GM18505 (cell line): Measurements from ENCODE around the gene SYNCRIP.
"Not testable (repeated sequence)": the region's sequence is repeated elsewhere in the genome, so short reads cannot be mapped to it uniquely, and the experiment has no call there.

Source experiments
- ATAC-seq: cut with Tn5 transposase; IDR thresholded peaks from one replicate; pipeline ENCODE4 v1.9.1; 2021; ENCODE audit not compliant: unreplicated experiment
- POLR2A ChIP-seq: IDR thresholded peaks from 4 replicates; pipeline ENCODE4 v1.6.1; 2011; ENCODE audit warnings: borderline replicate concordance; ENCODE audit not compliant: insufficient read depth, insufficient read length; ENCODE audit errors: extremely low read depth

Gene SYNCRIP

DNA sequence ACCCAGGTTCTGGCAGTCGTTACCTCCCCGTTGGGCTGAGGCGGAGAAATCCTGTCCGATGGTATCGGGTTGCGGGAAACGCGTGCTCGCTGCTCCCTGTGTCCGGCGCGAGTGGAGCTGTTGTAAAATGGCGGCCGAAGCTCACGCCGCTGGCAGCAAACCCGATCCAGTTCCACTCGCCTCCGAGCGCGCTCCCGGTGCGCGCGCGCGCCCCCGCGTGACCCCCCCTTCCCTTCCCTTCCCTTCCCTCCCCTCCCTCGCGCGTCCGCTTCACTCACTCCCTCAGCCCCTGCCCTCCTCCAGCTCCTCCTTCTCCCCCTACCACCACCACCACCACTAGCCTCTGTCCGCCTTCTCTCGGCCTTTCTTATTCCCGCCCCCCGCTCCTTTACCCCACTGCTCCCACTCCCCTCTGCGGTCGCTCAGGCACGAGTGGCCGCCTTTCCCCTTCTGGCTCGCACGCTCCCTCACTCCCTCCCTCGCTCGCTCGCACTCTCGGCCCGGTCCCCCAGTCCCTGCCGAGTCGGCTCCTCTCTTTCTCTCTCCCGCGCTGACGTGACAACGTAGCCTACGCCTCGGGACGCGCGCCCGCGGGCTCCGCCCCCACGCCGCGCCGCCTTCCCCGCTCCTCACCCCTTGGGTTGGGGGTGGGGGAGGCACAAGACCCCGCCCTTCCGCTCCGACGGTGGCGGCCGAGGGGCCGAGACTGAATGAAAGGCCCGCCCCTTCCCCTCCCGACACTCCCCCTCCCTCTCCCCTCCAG, at the start of gene SYNCRIP:
SYNCRIP (minus strand) TSS at position 113 of the 763 bp plus-strand sequence. CDS start 1,447 bp downstream, outside the sequence.
- ATAC-seq: peak; percentile 70
- peak; percentile 86 for TF ChIP-seq POLR2A

DNA sequence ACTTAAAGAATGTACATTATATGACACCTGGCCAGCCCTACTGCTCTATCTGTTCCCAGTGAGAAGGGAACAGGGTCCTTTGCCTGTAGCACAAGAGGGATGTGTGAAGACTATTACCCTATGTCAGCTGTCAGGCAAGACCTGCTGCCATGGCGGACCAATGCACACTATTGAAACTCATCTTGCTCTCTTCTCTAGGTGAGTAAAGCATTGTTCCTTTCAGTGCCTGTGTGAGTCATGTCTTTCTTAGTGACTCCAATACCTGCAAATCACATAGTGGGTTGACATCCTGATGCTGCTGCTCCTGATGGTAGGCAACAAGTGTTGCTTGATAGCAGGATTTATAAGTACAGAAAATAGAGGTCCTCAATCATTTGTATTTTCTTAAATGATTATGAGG, 48.8 kb upstream of the SYNCRIP start:
- no peak for TF ChIP-seq POLR2A
- no peak for ATAC-seq

DNA sequence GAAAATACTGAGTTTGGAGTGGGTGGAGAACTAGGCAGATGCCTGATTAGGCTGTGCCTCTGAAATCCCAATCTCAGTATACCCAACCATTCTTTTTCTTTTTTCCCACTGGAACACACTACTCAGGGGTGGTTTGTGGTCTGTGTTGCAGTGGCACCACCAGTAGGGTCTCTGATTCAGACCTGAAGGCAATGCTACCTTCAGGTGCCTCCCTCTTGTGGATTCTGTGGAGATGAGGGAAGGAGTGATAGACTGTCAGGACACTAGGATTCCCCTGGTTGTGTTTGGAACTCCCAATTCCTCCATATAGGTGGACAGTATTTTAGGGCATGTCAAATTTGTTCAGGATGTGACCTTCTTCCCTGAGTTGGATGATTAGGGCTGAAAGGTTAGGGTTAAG, 47.4 kb upstream of the SYNCRIP start:
- no peak for TF ChIP-seq POLR2A
- ATAC-seq: no peak

DNA sequence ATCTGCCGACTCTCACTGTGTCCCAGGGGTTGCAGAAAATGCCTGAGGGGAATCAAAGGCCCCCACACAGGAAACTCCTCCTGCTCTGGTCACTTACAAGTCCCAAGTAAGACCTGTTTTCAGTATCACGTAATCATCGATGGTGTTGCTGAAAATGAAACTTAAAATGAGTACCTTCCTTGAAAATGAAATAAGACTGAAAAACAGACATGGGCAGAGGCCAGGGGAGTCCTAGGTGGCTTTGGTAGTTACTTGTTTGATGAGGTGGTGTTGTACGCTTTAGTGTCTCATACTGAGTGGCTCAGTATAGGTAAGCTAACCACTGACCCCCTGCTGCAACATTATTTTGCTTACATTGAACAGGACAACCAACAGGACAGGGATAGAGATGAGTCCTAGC, 43.0 kb upstream of the SYNCRIP start:
- ATAC-seq: peak; percentile 91
- TF ChIP-seq POLR2A: no peak

DNA sequence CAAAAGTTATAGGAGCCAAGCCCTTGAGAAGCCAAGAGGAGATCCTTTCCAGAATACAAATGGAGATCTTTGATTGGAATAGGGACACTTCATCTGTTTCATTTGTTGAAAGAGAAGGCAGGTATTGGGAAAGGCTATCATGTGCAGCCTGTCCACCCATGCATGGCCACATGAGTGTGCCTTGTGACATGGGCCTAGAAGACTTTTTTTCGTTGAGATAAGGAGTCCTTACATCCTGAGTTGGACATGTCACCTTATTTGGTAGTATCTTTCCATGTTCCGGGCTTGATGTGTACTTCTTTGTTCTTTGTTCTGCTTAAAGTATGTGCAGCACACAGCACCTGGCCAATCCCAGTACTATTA, 42.1 kb upstream of the SYNCRIP start:
- no peak for TF ChIP-seq POLR2A

DNA sequence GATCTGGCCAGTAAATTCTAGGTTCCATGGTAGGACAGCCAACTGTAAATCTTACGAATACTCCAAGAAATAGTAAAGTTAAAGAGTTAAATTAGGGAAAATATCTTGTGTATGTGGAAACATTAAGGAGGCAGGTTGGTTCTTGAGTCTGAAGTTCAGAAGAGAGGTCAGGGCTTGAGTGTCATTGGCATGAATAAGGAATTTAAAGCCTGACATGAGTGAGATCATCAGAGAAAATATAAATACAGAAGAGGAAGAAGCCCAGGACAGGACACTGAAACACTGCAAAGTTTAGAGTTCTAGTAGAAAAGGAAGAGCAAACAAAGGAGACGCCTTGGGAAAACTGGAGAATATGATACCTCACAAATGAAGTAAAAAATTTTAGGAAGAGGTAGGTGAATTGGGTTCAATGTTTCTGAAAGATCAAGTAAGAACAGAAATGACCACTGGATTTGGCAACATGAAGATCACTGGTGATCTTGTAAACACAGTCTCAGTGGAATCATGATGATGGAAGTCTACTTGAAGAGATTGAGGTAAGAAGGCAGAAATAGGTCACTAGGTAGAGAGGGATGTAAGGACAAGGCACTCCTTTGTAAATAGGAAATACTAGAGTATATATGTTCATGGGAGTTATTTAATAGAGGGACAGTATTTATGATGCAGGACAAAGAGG, 41.6 kb upstream of the SYNCRIP start:
- TF ChIP-seq POLR2A: no peak
- ATAC-seq: no peak

More for the DNA sequence above, 42.1 kb upstream of the SYNCRIP start:
- ATAC-seq: no peak

DNA sequence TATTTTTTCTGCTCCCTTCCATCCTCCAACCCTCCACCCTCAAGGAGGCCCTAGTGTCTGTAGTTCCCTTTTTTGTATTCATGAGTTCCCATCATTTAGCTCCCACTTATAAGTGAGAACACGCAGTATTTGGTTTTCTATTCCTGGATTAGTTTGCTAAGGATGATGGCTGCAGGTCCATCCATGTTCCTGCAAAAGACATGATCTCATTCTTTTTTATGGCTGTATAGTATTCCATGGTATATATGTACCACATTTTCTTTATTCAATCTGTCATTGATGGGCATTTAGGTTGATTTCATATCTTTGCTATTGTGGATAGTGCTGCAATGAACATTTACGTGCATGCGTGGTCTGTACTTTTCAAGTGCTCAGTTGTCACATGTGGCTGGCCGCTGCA, 39.2 kb upstream of the SYNCRIP start:
- not testable (repeated sequence) for ATAC-seq

DNA sequence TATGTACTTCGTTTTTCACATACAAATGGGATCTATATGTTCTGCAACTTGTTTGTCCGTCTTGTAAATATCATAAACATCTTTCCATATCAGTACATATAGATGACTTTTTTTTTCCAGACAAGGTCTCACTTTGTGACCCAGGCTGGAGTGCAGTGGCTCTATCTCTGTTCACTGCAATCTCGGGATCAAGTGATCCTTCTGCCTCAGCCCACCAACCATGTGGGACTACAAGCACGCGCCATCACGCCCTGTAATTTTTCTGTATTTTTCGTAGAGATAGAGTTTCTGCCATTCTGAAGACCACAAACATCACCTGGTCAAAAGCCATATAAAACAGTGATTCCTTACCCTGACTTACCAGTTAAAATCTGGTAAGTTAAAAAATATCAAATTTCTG, 37.7 kb upstream of the SYNCRIP start:
- ATAC-seq: no peak
- no peak for TF ChIP-seq POLR2A

DNA sequence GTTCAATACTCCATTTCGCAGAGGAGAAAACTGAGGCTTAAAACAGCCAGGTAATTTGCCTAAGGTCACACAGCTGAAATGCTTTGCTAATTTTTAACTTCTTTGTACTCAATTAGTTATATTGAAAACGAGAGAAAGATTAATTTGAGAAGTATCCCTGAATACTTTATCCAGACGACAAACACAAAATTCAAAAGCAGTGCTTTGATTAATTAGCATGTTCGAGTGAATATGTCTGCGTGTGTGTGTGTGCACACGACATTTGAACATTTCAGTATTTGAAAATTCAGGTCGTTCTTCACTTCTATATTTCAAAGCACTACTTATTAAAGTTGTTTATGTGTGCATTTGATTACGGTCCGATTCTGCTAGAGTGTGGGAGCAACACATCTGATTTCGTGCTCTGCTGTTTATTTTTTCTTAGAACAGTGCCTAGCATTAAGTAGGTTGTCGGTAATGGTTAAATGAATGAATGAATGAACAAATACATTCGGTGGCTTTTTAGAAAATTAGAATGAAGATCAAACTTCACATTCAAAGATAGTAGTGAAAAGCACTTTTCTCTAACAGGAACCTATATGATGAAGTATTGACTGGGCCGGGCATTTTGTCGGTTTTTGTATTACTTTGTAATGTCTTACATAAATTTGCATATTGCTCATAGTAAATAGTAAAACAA, 36.9 kb upstream of the SYNCRIP start:
- no peak for ATAC-seq
- TF ChIP-seq POLR2A: no peak

DNA sequence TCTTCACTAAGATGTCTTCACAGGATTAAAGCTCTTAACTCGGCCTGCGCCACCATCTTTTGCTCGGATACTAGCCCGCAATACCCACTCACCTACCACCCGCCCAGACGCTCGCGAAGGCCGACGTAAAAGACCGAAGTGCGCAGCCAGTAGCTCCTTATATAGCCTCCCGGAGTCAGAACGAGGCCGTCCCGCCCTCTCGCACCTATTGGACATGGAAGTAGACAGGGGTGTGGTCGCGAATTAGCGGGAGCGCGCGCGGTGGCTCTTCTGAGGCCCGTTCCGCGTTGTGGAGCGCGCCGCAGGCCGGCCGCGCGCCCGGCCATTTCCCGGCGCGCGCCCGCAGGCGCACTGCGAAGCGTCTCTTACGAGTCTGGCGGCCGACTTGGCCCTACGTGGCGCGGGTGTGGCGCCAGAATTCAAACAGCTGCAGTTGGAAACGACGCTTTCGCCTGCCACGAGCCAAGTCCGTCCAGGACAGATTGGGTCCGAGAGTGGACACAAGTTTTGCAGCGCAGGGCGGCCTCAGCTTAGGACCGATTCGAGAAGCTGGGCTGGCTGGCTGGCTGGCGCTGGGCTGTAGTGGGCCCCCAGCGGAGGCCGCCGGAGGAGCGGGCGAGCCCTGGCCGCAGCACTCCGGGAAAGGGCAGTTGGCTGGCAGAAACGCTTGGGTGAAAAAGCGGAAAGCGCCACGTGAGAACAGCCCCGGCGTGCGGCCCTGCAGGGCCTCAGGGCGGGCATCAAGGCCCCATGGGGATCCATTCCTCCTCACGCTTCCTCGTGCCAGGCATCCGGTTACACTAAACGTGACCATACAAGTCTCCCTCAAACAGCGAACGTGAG, 36.1 kb upstream of the SYNCRIP start:
- ATAC-seq: peak; percentile 84
- peak; percentile 100 for TF ChIP-seq POLR2A

DNA sequence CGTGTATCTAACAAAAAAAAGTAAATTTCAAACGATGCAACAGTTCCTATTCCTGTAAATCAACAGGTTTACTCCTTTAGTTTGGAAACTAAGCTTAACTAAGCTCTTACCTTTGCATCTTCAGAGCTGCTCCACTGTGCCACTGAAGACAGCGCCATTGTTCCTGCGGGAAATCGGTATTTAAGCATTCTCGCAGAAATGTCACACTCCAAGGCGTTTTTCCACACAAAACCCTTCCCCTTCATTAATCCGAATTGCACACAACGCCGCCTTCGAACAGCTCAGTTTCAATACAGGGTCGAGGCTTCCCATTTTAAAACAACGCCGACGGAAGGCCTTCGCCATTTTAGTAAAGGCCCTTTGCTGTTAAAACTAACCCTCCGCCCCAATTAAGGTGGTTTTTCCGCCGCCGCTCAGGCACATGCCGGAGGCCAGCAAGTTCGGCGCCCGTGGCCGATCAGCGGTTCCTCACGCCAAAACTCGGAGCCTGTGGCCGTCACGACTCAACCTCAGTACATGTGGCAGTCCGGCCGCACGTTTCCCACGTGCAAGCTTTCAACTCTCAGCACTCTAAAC, 35.4 kb upstream of the SYNCRIP start:
- ATAC-seq: no peak
- TF ChIP-seq POLR2A: no peak

DNA sequence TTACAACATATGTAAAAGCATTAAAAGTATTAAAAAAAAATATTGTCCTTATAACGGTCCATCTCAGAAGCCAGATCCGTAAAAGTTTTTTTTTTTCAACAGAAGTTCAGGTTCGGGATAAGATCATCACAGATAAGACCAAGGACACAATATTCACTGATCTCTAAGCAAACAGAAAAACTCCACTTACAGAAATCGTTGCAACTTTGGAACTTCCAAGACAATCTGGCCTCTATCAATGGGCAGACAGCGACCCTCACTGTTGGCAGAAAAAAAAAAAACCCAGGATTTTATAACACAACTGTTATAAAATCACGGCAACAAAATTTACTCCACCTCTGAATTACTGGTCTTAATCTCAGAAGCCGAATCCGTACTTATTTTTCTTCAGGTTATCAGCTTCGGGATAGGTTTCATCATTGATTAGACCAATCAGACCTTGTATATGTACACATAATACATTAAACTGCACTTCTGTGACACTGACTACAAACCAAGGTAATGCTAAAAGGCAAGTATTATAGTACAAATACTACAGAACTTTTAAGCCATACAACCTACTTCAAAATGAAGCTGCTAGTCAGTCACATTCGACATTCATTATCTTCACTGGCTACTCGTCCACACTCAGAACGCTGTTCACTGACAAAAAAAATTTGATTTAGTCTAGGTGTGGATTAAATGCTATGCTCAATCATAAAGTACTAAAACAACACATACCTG, 34.7 kb upstream of the SYNCRIP start:
- TF ChIP-seq POLR2A: no peak
- ATAC-seq: no peak
